IMR-90 (cell line): Measurements from ENCODE around the gene PPM1L.

Experiments
- CHD1 ChIP-seq: IDR thresholded peaks from 2 replicates; pipeline ENCODE4 v1.6.1; 2012; ENCODE audit warnings: low read depth, low read length, improper control_type of control experiment
- TF ChIP-seq, protein P1 (sequence below): conservative IDR thresholded peaks from 2 replicates; pipeline ENCODE4 v1.5.1; 2012; ENCODE audit warnings: mild to moderate bottlenecking, low read depth, low read length, improper control_type of control experiment

GRCh38 chr3:160784853-160785252 lies 28.8 kb downstream of the PPM1L start:
- no peak for TF ChIP-seq CHD1
- TF ChIP-seq, protein P1, sequence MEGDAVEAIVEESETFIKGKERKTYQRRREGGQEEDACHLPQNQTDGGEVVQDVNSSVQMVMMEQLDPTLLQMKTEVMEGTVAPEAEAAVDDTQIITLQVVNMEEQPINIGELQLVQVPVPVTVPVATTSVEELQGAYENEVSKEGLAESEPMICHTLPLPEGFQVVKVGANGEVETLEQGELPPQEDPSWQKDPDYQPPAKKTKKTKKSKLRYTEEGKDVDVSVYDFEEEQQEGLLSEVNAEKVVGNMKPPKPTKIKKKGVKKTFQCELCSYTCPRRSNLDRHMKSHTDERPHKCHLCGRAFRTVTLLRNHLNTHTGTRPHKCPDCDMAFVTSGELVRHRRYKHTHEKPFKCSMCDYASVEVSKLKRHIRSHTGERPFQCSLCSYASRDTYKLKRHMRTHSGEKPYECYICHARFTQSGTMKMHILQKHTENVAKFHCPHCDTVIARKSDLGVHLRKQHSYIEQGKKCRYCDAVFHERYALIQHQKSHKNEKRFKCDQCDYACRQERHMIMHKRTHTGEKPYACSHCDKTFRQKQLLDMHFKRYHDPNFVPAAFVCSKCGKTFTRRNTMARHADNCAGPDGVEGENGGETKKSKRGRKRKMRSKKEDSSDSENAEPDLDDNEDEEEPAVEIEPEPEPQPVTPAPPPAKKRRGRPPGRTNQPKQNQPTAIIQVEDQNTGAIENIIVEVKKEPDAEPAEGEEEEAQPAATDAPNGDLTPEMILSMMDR = no peak
